LHCN-M2 (cell line): ENCODE data around the gene ROPN1. TPM values are rescaled to one million over a fixed set of nuclear protein-coding genes. Genes with fewer than 3 reads are reported as not detected.
"Not testable (repeated sequence)": the region's sequence is repeated elsewhere in the genome, so short reads cannot be mapped to it uniquely, and the experiment has no call there.

ENCODE experiments used
- DNase-seq: peaks from one replicate; pipeline ENCODE4 v3.0.0-alpha.2; 2012; ENCODE audit warnings: low read depth
- total RNA-seq: library from RNA; depleted of rRNA; stranded (reverse); fragments of >200 nt; gene quantifications from 2 replicates; pipeline ENCODE4 v1.2.3, GENCODE V29; 2014

The ROPN1 gene
- total RNA-seq, 1 experiment from 2014 or later = not detected

DNA sequence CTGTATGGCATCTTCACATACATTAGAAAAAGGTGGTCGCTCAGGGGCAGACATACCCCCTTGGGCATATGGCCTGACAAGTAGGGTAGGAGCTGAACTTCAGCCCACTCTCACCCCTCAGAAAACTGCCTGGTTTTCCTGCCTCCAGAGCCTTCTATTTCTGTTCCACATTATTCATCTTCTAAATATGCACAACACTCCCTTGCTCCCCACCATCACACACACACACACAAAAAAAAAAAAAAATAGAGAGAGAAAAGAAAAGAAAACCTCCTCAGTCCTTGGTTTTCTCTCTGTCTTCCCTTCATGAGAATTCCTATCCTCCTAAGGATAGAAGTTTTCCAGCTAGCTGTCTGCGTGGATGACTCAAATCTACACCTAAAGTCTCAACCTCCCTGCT lies 5.6 kb upstream of the ROPN1 start:
- DNase-seq = no peak

DNA sequence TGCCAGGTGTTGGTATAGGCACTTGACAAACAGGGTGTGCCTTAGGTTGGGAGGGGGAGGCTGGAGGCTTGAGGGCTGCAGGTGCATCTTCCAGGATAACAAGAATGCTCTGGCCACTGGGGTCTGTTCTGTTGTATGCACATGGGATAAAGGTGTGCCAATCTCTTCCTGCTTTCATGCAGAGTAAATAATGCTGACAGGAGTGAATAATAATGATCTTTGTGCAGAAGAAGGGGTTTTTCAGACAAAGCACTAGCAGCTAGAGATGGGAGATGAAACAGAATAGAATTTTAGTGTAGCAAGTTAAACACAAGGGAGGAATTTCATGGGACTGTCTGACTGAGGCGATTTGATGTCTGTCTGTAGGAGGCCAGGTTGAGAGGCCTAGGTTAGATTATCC lies 1.9 kb upstream of the ROPN1 start:
- no peak for DNase-seq

DNA sequence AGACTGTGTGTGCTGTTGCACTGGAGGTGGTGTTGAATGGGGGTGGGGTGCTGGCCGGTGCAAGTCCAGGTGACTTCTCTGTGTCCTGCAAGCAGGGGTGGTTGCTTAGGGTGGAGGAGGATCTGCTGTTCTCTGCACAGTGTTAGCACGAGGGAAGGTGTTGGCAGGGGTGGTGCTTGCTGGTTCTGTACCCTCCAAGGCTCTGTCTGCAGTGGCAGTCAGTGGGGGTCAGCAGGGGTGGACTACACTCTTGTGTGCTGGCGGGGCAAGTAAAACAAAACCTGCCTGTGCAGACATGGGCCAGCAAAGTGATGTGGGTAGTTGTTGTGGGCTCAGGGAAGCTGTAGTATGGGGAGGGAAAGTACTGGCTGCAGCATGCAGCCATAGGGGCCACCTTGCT lies 5.5 kb downstream of the ROPN1 start:
- DNase-seq = no peak

DNA sequence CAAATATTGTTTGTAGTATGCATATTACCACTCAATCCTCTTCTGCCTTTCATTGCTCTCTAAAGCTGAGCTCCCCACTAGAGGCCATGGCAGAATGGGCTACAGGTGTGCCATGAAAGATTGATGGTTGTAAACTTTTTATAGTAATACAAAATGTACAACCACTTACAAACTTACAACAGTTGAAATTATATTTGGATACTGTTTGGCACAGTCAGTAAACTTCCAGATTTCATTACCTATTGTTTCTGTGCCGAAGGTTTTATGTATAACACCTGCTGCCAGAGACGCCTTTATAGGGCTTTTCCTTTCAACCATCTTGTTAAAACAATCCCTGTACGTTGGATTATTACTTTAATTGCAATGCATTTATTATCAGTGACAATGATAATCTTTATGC lies 7.0 kb downstream of the ROPN1 start:
- DNase-seq = no peak

DNA sequence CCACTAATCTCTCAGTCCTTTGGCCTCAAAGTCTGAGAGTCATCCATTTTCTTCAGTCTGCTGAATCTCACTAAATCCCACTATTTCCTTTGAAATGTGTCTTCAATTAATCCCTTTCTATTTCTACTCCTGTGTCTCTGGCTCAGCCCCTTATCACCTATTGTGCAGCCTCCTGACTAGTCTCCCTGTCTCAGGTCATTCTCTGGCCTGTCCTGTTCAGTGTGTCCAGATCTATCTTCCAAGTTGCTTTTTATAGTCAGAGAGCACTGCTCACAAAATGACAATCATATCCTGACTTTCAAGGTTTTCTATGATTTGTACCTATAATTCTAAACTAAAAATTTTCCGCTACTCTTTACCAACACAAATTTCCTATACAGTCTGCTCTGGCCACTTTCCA lies 7.6 kb downstream of the ROPN1 start:
- DNase-seq = no peak

DNA sequence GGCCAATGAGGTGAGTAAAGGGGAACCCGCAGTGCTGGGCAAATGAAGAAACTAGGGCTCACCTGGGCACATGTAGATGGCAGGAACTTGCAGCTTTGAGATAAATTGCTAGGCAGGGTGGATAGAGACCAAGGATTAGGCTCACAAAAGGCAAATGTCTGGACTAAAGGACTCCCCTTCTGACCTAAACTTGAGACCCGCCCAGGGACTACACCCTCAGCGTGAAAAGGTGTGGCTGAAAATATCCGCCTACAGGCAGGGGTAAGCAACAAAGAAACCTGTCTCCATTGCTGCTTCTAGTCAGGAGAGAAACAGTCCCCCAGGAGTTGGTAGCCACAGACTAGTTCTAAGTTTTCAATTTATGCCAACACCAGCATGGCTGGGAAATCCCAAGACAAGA lies 10.6 kb downstream of the ROPN1 start:
- not testable (repeated sequence) for DNase-seq

DNA sequence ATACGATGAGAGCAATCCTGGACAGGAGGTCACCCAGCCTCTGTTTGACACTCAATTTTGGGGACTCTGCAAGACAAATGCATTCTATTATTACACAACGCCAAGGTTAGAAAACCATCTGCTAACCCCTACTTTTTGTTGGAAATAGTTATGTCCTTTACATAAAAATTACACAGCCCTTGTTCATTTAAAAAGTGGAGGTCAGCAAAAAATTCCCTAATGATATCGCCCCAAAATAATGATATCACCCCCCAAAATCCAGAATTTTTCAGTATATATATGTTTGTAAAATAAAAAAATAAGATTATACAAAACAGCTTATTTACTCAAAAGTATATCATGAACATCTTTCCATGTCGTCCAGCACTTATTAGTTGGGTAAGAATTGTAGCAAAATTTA lies 11.4 kb downstream of the ROPN1 start:
- no peak for DNase-seq

DNA sequence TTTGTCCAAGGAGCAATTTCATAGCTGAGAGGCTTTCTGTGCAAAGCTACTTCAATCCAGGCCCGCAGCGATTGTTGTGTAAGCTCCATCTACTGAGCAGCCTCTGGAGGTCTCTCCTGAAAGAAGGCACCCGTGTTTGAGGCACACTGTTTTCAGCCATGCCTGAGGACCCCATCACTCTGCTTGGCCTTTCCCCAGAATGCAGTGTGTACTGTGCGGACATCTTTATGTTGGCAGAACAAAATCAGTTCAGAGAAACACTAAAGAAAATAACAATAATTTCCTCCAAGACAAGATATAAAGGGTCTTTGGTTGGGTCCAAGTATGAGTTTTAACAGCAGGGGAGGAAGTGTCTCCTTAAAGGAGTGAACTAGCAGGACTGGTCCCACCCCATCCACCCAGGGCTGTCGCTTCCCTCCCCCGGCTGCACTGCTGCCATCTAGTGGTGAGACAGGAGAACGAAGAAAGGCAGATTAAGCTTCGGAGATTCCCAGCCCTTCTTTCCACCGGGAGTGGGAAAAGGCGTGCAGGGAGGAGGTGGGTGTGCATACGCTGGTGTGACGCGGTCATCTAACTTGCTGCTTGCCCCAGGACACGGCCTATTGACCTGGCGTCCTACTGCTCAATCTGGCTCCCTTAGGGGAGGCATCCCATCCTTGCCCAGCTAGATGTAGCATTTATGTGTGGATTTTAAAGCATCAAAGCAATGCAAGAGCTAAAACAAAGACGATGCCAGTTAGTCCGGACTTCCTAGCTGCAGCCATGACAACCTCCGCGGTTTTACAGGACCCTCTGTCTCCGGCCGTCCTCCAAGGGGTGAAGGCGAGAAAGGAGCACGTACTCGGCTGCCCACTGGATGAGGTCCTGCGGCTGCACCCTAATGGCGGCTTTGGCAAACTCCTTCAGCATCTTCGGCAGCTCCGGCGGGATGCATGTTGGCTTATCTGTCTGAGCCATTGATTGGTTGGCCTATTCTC lies 12.1 kb downstream of the ROPN1 start:
- peak; percentile 46 for DNase-seq

DNA sequence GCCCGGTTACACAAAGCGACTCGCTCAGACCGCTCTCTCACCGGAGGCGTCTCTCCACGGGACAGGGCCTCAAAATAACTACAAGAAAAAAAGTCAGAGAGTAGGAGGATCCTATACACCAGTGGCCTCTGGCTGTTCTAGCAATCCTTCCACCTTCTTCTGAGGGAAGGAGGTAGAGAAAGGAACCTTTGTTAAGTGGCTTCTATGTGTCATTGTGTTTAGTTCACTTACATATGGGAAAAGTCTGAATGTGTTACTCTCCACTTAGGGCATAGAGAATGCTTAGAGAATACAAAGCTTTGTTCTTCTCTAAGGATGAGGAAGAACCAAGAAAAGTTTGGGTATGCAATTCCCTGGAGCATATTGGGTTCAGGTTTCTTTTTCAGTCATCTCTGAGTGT lies 15.0 kb downstream of the ROPN1 start:
- DNase-seq = not testable (repeated sequence)

DNA sequence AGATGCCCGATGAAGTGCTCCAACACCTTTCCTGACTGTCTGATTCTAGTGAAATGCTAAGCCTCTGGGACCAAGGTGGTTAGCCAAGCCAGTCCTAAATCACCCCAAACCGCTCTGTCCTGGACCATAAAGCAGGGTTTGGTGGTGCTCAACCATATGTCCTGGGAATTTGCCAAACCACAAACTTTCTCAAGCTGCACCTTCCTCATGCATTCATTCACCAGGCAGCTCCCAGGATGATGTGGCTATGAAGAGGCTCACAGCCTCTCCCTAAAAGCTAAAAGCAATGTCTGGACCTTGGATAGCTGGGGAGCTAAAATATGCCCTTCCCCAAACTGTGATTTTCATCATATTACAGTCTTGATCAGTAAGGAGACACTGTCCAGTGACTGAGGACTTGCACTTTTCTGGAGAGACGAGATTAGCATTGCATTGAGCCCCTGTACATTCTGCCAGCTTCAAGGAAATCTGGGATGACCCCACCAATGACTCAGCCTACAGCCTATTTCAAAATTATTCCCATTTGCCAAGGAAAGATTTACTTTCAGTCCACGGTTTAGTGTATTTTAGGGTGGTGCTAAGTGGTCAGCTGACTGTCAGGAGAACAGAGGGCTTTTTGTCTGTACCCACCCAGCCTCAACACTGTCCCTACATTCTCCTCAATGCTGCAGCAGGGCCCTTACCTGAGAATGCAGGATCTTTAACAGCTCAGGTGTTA lies 15.6 kb downstream of the ROPN1 start:
- DNase-seq = not testable (repeated sequence)

DNA sequence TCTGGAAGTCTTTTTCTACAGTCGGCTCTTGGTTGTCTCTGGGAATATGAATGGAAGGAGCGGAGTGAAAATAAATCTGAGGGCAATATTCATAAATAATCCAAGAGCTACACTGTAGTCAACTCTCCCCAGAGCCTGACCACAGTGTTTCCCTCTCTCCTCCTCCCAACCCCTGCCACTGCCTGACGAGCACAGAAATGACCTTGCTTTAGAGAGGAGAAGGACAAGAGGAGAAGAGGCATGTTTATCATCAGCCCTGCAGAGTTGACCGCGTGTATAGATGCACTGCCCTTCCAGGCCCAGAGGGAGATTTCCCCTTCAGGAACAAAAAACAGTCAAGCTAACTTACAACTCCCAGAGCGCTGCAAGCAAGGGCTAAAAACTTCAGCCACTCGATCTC lies 16.9 kb downstream of the ROPN1 start:
- DNase-seq = not testable (repeated sequence)

DNA sequence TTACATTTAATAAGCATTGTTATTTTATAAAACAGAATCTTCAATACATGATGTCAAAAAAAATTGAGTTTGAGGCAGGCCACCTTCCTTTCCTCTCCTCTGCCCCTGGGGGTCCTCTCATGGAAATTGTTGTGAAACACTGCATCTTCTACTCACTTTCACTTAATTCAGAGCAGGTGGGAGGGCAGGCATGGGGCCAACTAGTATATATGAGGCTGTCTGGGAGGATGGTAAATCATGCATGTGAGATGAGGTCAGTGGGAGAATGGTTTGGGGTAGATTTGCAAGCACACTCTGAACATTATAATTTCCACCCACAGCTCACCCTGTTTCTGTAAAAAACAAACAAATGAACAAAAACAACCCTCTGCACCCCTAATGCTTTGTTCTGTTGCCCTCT lies 20.5 kb downstream of the ROPN1 start:
- no peak for DNase-seq

DNA sequence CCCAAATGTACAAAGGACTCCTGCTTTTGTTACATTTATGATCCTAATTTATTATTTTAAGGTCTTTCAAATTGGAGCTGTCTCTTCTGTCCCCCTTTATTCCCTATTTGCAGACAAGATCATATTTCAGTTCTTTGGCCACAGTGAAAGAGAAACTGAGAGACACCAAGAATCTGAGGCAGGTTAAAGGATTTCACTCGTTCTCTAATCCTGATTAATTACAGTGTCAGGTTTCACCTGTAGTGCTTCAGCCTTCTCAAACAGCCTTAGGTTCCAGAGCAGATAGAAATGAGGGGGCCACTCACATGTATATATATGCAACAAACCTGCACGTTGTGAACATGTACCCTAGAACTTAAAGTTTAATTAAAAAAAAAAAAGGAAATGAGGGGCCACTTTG lies 24.7 kb downstream of the ROPN1 start:
- DNase-seq = not testable (repeated sequence)

DNA sequence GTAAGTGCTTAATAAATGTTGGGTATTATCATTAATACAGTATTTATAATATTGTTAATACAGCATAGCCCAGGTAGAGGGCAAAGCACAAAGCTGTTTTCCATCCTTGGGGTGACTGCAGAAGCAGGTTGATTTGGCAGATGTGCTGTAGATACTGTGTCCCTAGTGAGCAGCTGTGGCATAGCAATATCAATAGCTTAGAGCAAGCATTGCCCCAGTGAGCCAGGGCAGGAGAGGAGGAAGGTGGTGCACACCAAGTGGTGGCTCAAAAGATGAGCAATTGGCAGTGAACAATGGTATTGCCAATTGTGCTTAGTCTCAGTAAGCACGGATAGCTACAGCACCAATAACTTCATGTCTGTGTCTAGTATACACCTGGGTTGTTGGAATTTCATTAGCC lies 25.1 kb downstream of the ROPN1 start:
- not testable (repeated sequence) for DNase-seq

DNA sequence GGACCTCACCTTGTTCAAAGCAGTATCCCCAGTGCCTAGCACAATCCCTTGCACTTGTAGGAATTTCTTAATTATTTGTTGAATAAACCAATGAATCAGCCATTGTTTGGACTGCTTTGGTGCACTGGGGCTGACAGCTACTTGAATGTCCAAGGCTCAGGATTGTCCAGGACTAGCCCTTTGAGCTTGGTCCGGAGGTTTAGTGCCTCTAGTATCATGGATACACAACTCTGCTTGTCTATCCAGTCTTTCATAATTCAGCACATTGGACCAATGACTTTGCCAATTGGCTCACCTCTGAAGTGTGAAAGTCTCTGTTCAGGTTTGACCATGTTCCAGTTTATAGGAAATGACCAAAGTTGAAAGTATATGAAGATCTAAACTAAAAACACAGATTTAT lies 27.1 kb downstream of the ROPN1 start:
- DNase-seq = not testable (repeated sequence)

DNA sequence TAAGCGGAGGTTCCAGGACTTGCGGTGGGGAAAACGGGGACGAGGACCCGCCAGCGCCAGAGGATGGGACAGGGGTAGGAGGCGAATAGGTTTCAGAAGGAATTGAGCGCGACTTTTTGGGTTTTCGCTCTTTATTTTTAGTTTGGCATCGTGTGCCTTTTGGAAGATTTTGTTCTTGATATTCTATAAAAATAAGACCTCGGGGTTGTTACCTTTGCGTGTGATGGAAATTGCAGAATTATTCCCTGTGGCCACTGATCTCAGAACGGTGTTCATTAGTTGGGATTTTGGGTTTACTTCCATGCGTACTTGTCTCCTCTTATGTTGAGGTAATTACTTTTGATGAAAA lies 30.4 kb downstream of the ROPN1 start:
- DNase-seq = no peak

DNA sequence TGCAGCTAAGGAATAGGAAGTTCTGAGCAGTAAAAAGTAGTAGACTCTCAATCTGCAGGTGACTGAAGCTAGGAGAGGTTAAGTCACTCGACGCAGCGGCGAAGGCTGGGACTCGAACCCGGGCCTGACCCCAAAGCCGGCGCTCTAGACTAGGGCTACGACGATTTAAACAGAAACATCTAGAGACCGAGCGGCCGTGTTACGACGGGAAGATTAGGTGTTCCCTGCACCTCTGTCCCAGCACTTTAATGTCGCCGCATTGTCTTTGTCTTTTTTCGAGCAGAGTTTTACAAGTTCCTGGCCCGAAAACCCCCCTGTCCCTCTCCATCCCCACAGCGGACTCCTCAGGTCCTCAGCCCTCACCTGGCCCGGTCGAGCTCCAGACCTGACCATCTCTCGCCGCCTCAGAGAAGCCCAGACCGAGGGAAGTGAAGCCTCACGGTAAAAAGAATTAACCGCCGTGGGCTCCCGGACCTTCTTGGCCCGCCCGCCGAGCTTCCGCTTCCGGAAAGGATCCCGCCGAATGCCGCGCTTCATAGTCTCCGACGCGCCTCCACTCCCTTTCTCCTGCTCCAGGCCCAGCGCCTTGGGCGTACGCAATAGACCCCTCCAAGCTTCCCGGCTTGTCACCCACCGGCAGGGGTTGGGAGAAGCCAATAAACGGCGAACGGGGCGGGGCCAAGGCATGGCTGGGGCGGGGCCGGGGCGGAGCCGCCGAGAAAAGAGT lies 31.0 kb downstream of the ROPN1 start, which contains the start of gene CCDC14:
CCDC14 (minus strand) TSS at position 449 of the 727 bp plus-strand sequence; CDS start at position 393, 56 bp downstream.
- DNase-seq = peak; percentile 94

DNA sequence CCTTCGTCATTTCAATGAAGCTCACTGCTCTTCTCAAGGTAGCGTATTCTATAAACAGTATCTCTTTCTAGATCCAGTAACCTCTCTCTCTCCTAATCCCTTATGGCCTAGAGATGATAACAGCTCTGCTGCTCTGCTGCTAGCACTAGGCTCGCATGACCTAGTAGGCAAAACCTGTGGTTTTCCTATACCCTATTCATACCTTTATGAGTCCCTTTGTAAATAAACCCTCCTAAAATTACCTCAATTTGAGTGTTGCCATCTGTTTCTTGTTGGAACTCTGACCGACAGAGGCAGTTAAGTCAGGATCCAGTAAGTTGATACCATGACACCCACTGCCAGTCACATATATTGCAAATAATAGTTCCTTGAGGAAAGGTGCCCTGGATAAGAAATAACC lies 38.2 kb downstream of the ROPN1 start:
- DNase-seq = no peak

DNA sequence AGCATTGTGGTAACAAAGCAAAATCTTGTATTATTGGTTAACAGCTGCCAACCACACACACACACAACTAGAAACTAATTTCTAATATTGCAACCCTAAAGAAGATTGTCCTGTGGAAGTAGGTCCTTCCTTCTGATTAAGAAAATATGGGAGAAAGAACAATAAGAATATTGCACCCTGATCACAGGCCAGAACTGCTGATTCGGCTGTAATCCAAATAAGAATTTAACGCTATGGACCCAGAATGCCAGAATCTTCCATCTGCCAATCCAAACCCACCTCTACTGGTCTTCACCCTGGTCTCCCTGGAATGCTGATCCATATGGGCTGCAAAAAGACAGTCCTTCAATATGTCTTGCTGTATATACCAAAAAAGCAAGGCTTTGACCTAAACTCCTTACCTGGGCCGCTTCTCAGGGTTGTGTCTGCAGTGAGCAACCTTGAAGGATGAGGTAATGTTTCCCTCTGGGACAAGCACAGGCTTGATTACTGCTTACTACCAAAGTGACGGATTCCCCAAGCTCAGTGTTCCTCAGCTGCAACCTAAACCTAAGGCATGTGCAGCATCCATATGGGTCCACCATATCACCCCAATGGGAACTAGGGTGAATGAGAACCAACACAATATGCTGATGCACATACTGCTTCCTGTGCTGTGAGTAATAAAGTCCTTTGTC lies 38.9 kb downstream of the ROPN1 start:
- no peak for DNase-seq

DNA sequence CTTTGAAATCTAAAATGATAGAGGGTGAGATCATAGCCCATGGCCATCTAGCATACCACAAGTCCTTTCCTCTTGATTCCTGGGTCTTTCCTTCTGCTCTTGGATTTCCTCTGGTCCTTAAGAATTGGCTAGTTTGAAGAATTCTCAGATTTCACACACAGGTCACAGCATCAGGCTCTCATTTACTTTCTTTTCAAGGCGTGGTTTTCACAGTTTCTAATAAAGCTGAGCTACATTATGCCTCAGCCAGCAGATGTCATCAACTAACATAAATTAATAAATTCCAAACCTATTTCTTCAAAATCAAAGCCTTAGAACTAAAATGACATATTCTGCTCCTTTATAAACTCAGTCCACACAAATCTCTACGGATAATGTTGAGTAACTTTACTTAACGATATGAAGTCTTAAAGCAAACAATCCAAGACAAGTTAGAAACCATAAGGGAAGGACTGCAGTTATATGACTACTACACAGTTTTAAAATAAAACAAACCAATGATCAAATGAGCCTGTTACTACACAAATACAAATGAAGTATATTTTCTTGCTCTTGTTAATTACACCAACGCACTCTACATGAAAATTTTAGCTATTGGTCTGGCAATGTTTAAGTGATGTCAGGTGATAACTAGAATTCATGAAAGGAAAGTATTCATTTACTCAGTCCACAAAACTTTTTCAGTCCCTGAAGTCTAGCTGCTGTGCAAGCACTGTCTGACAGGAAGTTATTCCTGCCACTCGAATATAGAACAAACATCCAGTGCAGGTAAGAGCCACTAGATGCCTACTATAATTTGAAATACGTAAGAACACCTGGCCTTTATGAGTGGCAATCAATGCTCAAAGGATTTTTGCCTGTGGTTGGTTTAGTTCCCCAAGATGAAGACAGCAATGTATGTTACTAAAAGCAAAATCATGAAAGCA lies 40.1 kb downstream of the ROPN1 start:
- no peak for DNase-seq
